BJ (cell line): ENCODE results near the gene CPNE8. TPM values are rescaled to one million over a fixed set of nuclear protein-coding genes. Genes with fewer than 3 reads are reported as not detected.

Source experiments
- CTCF ChIA-PET: fragments of 350-600 bp; formaldehyde crosslinking; extraction: SDS; loops from one replicate; lab custom pipeline; 2021; ENCODE audit warnings: antibody characterized with exemption, inconsistent platforms; lab: Yijun Ruan, JAX
- POLR2A ChIA-PET: fragments of 300-600 bp; sonication (Branson Sonifier 250); formaldehyde crosslinking; extraction: SDS; loops from one replicate; lab custom pipeline; 2021; ENCODE audit warnings: antibody characterized with exemption; lab: Charles Lee
- DNase-seq: peaks from one replicate; pipeline ENCODE4 v3.0.0-alpha.2; 2011; ENCODE audit warnings: low read depth
- H3K27me3 ChIP-seq: 2 replicates; pipeline ENCODE4 v1.6.0; 2011; ENCODE audit warnings: low read length; ENCODE audit not compliant: control insufficient read depth, insufficient read depth
- H3K36me3 ChIP-seq: 2 replicates; pipeline ENCODE4 v1.5.1; 2011; ENCODE audit warnings: low read length; ENCODE audit not compliant: control insufficient read depth, insufficient read depth
- H3K4me3 ChIP-seq: 2 replicates; pipeline ENCODE4 v1.5.1; 2011; ENCODE audit warnings: low read depth, mild to moderate bottlenecking, control low read depth, low read length
- CTCF ChIP-seq: IDR thresholded peaks from 2 replicates; pipeline ENCODE4 v1.5.1; 2011; ENCODE audit warnings: low read depth, mild to moderate bottlenecking, control low read depth, inconsistent platforms, low read length, moderate library complexity; ENCODE audit not compliant: insufficient read depth
- polyA plus RNA-seq: library from polyadenylated mRNA; depleted of rRNA; stranded (reverse); fragments of >200 nt; gene quantifications from 2 replicates; pipeline ENCODE4 v1.2.3, GENCODE V29; 2011

CPNE8 gene
- polyA plus RNA-seq, 1 experiment = 0.47 TPM

GRCh38 chr12:38919191-38919590 is 13.8 kb upstream of the CPNE8 start:
- Histone ChIP-seq H3K36me3 (no peaks in the 10 kb centered on the region), H3K4me3 (no peak overlapping the region), H3K27me3 (no peaks in the 10 kb centered on the region)
- TF ChIP-seq CTCF = no peak
- DNase-seq = no peak
- CTCF ChIA-PET = no interaction called here
- POLR2A ChIA-PET = no interaction called here

- Histone ChIP-seq H3K36me3 (no peaks in the 10 kb centered on the region), H3K27me3 (no peaks in the 10 kb centered on the region), H3K4me3 (no peak overlapping the region)
- no peak for TF ChIP-seq CTCF
- no peak for DNase-seq
- POLR2A ChIA-PET = no interaction called here
- CTCF ChIA-PET = interaction anchor here (1.0 kb wide), 1 partner anchor 11 kb away, joined by 3 read pairs; the partner anchor contains the start of gene CPNE8
Observed at GRCh38 chr12:38915429-38916182, 10.2 kb upstream of the CPNE8 start.

- Histone ChIP-seq H3K27me3 (no peaks in the 10 kb centered on the region), H3K4me3 (no peak overlapping the region), H3K36me3 (no peaks in the 10 kb centered on the region)
- POLR2A ChIA-PET = no interaction called here
- CTCF ChIA-PET = no interaction called here
- no peak for DNase-seq
- no peak for TF ChIP-seq CTCF
Observed at GRCh38 chr12:38912116-38912515, 6.7 kb upstream of the CPNE8 start.

DNA sequence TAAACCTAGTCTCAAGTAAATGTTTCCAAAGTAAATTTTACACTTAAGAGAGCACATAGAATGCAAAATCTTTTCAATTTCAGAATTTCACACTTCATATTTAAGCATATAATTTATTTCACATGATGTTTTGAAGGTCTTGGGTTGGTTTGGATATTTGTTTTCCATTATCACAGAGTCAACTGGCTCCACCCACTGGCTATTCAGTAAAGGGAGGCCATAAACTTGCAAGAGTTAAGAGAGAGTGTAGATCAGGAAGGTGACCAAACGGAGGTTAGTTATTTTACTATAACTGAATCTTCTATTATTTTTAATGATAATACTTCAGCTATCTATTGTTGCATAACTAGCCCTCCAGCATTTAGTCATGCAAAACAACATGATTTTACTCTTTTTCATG is 6.2 kb upstream of the CPNE8 start:
- Histone ChIP-seq H3K36me3 (no peaks in the 10 kb centered on the region), H3K27me3 (no peaks in the 10 kb centered on the region), H3K4me3 (no peak overlapping the region)
- ChIA-PET CTCF (no interaction called here), POLR2A (no interaction called here)
- no peak for DNase-seq
- TF ChIP-seq CTCF = no peak

DNA sequence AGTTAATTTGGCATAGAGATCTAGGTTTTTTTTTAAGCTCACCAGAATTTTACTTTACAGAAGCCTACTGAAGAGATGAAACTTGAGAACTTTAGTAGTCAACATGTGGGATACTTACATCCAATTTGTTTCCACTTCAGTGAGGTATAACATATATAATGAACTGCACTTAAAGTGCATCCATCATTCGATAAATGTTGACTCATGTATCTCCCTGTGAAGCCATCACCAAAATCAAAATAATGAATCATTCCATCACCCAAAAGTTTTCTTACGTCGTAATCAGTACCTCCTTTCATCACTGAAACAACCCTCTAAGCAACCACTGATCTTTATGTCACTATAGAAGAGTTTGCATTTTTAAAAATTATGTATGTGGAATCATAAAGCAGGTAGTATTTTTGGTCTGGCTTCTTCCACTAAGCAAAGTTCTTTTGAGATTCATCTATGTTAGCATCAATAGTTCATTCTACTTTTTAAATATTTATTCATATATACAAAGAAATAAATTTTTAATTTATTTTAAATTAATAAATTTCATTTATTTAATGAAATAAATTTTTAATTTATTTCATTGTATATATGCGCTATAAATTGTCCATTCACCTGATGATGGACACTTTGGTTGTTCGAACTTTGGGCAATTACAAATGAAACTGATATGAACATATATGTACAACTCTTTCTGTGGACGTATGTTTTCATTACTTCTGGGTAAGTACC is 2.0 kb upstream of the CPNE8 start:
- POLR2A ChIA-PET = no interaction called here
- CTCF ChIA-PET = interaction anchor here (0.8 to 1.5 kb wide), 5 partner anchors 16 to 201 kb away, joined by 3 to 4 read pairs (median 3); no protein-coding TSS in a partner anchor
- H3K36me3 ChIP-seq = no peaks in the 10 kb centered on the region
- H3K27me3 ChIP-seq = no peaks in the 10 kb centered on the region
- peak overlapping the region; percentile 48 for H3K4me3 ChIP-seq
- no peak for TF ChIP-seq CTCF
- DNase-seq = no peak
